ENCODE results near the gene DMRTB1. TPM values are rescaled to one million over a fixed set of nuclear protein-coding genes. Genes with fewer than 3 reads are reported as not detected.
"Not testable (repeated sequence)": the region's sequence is repeated elsewhere in the genome, so short reads cannot be mapped to it uniquely, and the experiment has no call there.

DMRTB1 gene
- not detected for polyA plus RNA-seq (ENCODE audit: insufficient read length)

GRCh38 chr1:53459321-53460175 lies at the start of gene DMRTB1:
Gene DMRTB1, plus strand, starts transcription at chr1:53459399. Its CDS starts 55 bp downstream, at chr1:53459454.
- no peak for DNase-seq (ENCODE audit: low read depth)

DNA sequence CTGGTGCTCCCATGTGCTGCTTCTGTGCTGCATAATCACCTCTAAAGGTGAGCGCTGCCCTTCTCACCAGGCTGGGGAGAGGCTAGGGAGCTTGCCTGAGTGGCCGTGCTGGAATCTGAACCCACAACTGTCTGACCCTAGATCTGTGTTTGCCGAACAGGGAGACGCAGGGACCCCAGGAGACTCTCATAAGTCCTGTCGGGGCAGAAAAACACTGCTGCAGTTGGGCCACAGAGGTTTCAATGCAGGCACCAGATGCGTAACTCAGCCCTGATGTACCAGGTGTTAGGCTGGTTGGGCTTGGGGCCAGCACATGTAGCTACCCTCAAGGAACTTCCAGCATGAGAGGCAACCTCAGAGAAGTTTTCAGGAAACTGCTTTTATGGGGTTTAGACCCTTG lies 49.5 kb upstream of the DMRTB1 start:
- DNase-seq (ENCODE audit: low read depth): no peak

GRCh38 chr1:53410100-53410541 lies 49.1 kb upstream of the DMRTB1 start:
- DNase-seq (ENCODE audit: low read depth): no peak

GRCh38 chr1:53410701-53411100 lies 48.5 kb upstream of the DMRTB1 start:
- no peak for DNase-seq (ENCODE audit: low read depth)

- DNase-seq (ENCODE audit: low read depth): no peak
These were observed 47.6 kb upstream of the DMRTB1 start for GRCh38 chr1:53411541-53412152.

DNA sequence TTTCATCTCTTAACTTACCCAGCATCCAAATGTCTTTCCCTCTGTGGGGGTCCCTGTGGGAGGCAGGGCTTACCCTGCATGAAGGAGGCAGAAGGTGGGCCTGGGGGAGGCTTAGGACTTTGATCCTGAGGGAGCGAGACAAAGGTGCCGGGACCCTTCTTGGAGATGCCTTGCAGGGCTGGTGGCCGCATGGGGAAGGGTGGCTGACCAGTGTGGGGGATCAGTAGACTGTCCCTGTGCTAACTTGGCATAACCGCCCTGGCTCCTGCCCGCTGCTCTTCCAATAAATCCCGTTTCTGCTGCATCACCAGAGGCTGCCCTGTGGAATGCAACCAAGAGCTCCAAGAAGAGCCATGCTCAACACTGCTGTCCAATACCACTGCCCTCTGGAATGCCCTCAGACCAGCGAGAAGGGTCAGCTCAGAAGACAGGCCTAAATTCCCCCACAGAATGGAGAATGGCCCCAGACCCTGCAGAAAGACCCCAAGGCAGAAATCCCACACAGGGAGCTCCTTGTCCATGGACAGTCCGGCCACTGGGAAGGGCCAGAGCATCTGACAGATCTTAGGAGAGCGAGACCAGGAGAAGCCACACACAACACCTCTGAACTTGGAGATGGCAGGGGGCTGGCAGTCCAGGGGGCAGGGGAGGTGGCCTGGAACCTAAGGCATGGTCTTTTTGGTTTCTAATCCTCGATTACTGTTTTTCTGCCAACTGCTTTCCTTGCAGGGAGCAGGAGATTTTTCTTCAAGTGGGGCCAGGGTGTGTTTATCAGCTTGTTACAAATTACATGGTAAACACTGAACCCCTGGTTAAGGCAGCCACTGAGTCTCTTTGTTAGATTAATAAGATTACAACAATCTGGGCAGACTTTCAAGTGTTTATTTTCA lies 46.7 kb upstream of the DMRTB1 start:
- DNase-seq (ENCODE audit: low read depth): no peak

GRCh38 chr1:53413175-53414001 lies 45.8 kb upstream of the DMRTB1 start:
- DNase-seq (ENCODE audit: low read depth): no peak

DNA sequence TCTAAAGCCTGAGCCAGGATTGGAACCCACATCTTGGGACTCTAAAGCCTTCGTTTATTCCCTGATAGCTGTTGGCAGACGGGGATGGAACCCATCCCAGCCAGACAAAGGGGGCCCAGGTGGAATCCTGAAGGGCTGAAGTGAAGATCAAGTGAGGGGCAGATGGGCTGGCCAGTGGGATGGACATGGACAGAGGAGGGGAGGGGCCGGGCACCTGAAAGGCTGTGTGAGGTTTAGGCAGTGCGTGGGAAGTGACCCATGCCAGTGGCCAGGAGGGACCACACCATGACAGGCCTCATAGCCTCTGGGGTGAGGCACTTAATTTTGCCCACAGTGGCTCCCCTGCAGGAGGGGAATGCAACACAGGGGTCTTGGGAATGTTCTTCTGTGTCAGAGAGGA lies 44.6 kb upstream of the DMRTB1 start:
- DNase-seq (ENCODE audit: low read depth): no peak

GRCh38 chr1:53415432-53415831 lies 43.8 kb upstream of the DMRTB1 start:
- DNase-seq (ENCODE audit: low read depth): no peak

- DNase-seq (ENCODE audit: low read depth): no peak
These were observed 42.9 kb upstream of the DMRTB1 start for GRCh38 chr1:53416269-53416813.

DNA sequence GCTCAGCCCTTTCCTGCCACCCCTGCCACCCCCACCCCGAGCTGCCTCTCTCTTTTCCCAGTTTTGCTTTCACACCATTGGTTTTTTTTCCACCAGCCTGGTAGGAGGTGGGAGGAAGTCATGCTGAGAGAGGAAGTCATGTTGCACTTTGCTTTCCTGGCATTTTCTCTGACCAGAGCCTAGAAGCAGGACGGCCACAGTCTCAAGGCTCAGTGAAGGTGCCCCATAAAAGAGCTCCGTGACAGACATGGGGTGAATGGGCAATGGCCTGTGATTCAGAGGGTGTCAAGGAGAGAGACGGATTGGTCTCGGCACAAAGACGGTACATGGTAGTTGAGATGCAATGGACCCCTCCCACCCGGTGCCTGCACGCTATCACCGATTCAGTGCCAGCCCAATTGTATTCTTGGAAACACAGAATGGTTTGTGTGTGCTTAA lies 42.1 kb upstream of the DMRTB1 start:
- DNase-seq (ENCODE audit: low read depth): no peak

GRCh38 chr1:53419034-53419433 lies 40.2 kb upstream of the DMRTB1 start:
- no peak for DNase-seq (ENCODE audit: low read depth)

DNA sequence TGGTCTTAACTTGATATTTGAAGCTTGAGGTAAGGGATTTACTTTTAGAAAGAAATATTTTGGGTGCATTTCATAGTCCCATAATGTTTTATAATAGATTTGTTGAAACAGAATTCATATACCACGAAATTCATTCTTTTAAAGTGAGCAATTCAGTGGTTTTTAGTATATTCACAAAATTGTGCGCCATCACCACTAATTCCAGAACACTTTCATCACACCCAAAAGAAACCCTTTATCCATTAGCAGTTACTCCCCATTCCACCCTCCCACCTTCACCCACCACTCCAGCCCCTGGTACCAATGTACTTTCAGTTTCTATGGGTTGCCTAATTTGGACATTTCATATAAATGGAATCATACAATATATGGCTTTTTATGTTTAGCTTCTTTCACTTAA lies 38.9 kb upstream of the DMRTB1 start:
- DNase-seq (ENCODE audit: low read depth): no peak

GRCh38 chr1:53421208-53421607 lies 38.0 kb upstream of the DMRTB1 start:
- no peak for DNase-seq (ENCODE audit: low read depth)

- no peak for DNase-seq (ENCODE audit: low read depth)
These were observed 28.9 kb upstream of the DMRTB1 start for GRCh38 chr1:53430261-53430660.

DNA sequence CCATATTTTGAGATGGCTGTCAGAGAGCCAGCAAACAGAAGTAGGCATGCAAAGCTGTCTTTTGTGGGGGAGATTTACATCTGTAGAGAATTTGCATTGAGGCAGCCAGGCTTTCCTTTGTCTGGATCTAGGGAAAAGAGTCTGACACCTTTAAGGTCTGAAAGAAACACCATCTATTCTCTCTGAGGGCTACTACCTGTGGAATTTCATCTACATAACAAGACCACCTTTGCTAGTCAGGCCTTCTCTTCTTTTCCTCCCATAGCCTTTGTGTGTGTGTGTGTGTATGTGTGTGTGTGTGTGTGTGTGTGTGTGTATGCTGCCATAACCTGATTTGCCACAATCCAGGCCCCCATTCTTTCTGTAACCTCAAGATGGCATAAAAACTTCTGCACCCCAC lies 28.4 kb upstream of the DMRTB1 start:
- DNase-seq (ENCODE audit: low read depth): no peak

GRCh38 chr1:53431244-53431643 lies 28.0 kb upstream of the DMRTB1 start:
- no peak for DNase-seq (ENCODE audit: low read depth)

GRCh38 chr1:53431805-53432565 lies 27.2 kb upstream of the DMRTB1 start:
- no peak for DNase-seq (ENCODE audit: low read depth)

DNA sequence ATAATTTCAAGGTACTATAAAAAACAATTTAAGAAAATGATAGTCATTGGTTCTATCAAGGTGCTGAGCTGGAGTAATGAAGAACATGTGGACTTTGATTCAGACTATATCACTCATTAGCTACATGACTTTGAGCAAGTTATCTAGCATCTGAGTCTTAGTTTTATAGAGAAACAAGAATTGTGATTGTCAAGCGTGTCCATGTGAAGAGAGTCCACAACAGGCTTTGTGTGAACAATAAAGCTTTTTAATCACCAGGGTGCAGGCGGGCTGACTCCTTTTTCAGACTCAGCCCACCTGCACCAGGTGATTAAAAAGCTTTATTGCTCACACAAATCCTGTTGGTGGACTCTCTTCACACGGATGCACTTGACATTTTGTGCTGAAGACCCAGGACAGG lies 26.6 kb upstream of the DMRTB1 start:
- no peak for DNase-seq (ENCODE audit: low read depth)

GRCh38 chr1:53434405-53435007 lies 24.7 kb upstream of the DMRTB1 start:
- DNase-seq (ENCODE audit: low read depth): not testable (repeated sequence)
